ENCODE results near the gene BRI3BP. TPM values are rescaled to one million over a fixed set of nuclear protein-coding genes. Genes with fewer than 3 reads are reported as not detected.
"Not testable (repeated sequence)": the region's sequence is repeated elsewhere in the genome, so short reads cannot be mapped to it uniquely, and the experiment has no call there.

BRI3BP gene
- total RNA-seq, 2 donors from 2014 or later, result 16.5 to 30.0 TPM

- H3K27ac Mint-ChIP-seq, result no peak overlapping the region
- H3K4me1 Mint-ChIP-seq (ENCODE audit: low read depth in 2 of 2), result peaks cover 10 to 14% of the 10 kb centered on the region in 2 donors
- DNase-seq (ENCODE audit: low spot score), result no peak
- no peaks in the 10 kb centered on the region for H3K36me3 Mint-ChIP-seq
- no peak overlapping the region for H3K4me3 Mint-ChIP-seq
- ATAC-seq, result no peak
- no peaks in the 10 kb centered on the region for H3K9me3 Mint-ChIP-seq
- no peaks in the 10 kb centered on the region for H3K27me3 Mint-ChIP-seq
Measured at GRCh38 chr12:125070661-125071390, 77.4 kb downstream of the BRI3BP start.

DNA sequence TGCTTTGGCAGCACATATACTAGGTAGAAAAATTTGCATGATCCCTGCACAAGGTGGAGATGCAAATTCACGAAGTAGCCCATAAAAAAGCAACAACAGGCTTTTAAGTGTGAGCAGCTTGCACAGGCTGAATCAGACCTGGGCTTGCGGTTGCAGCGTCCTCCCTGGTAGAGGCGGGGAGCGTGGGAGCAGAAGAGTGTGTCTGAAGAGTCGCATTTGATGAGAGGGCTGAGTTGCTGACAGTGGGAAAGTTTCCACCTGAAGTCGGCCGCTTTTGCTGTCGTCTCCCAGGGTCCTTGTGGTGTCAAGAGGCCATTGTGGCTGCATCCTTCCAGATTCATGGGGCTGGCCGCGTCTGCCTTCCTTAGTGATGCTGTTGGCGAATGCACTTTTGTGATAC, 78.0 kb downstream of the BRI3BP start:
- Mint-ChIP-seq H3K4me1 (ENCODE audit: low read depth in 2 of 2) (peaks cover 7 to 10% of the 10 kb centered on the region in 2 donors), H3K27ac (no peak overlapping the region), H3K27me3 (no peaks in the 10 kb centered on the region), H3K4me3 (no peak overlapping the region), H3K36me3 (peaks cover 6% of the 10 kb centered on the region), H3K9me3 (no peaks in the 10 kb centered on the region)
- no peak for DNase-seq (ENCODE audit: low spot score)
- ATAC-seq, result no peak

- Mint-ChIP-seq H3K4me3 (no peak overlapping the region), H3K36me3 (peaks cover 9% of the 10 kb centered on the region), H3K9me3 (no peaks in the 10 kb centered on the region), H3K4me1 (ENCODE audit: low read depth in 2 of 2) (no peaks in the 10 kb centered on the region), H3K27ac (no peak overlapping the region), H3K27me3 (no peaks in the 10 kb centered on the region)
- ATAC-seq, result no peak
- DNase-seq (ENCODE audit: low spot score), result no peak
Measured at GRCh38 chr12:125072496-125072895, 79.1 kb downstream of the BRI3BP start.

DNA sequence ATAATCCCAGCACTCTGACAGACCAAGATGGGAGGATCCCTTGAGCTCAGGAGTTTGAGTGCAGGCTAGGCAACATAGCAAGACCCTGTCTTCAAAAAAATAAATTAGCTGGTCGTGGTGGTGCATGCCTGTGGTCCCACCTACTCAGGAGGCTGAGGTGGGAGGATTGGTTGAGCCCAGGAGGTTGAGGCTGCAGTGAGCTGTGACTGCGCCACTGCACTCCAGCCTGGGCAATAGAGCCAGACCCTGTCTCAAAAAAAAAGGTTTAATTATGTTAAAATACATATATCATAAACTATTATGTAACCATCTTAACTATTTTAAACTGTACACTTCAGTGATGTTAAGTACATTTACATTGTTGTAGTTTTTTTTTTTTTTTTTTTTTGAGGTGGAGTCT, 80.8 kb downstream of the BRI3BP start:
- not testable (repeated sequence) for ATAC-seq; H3K36me3 Mint-ChIP-seq; H3K27ac Mint-ChIP-seq; H3K27me3 Mint-ChIP-seq; H3K4me3 Mint-ChIP-seq; H3K4me1 Mint-ChIP-seq (ENCODE audit: low read depth in 2 of 2); H3K9me3 Mint-ChIP-seq; DNase-seq (ENCODE audit: low spot score)

GRCh38 chr12:125076103-125076502, 82.7 kb downstream of the BRI3BP start:
- peaks cover 14% of the 10 kb centered on the region for H3K36me3 Mint-ChIP-seq
- H3K27ac Mint-ChIP-seq, result no peak overlapping the region
- no peak overlapping the region for H3K4me3 Mint-ChIP-seq
- ATAC-seq (no peak), DNase-seq (ENCODE audit: low spot score) (no peak)
- no peaks in the 10 kb centered on the region for H3K9me3 Mint-ChIP-seq
- no peaks in the 10 kb centered on the region for H3K4me1 Mint-ChIP-seq (ENCODE audit: low read depth in 2 of 2)
- no peaks in the 10 kb centered on the region for H3K27me3 Mint-ChIP-seq

- DNase-seq (ENCODE audit: low spot score), result no peak
- no peaks in the 10 kb centered on the region for H3K4me1 Mint-ChIP-seq (ENCODE audit: low read depth in 2 of 2)
- no peaks in the 10 kb centered on the region for H3K9me3 Mint-ChIP-seq
- no peak overlapping the region for H3K27ac Mint-ChIP-seq
- H3K27me3 Mint-ChIP-seq, result no peaks in the 10 kb centered on the region
- no peak overlapping the region for H3K4me3 Mint-ChIP-seq
- ATAC-seq, result no peak
- H3K36me3 Mint-ChIP-seq, result peaks cover 19% of the 10 kb centered on the region
Measured at GRCh38 chr12:125079084-125079483, 85.6 kb downstream of the BRI3BP start.

DNA sequence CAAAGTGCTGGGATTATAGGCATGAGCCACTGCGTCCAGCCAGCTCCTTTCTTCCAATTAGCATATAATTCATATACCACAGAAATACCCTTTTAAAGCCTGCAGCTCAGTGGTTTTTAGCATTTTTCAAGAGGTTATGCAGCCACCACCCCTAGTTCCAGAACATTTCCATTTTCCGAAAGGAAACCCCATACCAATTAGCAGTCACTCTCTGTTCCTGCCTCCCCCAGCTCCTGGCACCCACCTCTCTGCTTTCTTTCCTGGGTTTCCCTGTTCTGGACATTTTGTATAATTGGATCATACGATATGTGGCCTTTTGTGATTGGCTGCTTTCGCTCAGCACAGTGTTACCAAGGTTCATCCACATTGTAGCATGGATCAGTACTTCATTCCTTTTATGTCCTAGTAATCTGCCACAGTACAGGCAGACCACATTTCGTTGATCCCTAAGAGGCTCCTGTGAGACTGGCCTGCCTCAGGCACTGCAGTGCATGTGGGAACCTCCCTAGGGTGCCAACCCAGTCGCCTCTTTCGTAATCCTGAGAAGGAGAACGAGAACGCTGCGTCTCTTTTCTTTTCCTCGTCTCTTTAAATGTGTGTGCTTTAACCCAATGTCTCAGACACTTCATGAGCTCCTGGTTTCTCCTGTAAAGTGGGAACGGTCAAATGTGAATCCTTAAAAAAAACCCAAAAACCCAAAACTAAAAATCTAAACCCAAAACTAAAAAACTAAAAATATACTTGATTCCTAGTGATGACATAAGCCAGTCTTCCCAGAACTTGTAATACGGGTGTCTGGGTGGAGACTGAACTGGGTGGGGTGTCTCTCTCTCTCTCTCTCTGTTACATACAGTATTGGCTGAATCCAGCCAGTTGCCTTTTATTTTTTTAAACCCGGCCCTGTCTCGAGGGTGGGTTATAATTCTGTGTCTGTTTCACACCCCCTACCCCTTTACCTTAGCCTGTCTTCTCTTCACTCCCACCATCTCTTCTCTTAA, 86.5 kb downstream of the BRI3BP start:
- Mint-ChIP-seq H3K27ac (no peak overlapping the region), H3K4me3 (no peak overlapping the region), H3K27me3 (no peaks in the 10 kb centered on the region), H3K36me3 (peaks cover 19% of the 10 kb centered on the region), H3K9me3 (no peaks in the 10 kb centered on the region), H3K4me1 (ENCODE audit: low read depth in 2 of 2) (no peaks in the 10 kb centered on the region)
- ATAC-seq (no peak), DNase-seq (ENCODE audit: low spot score) (no peak)

Other genes with a start within 250 kb of the BRI3BP start
- 10 to 100 TPM in 1 of 2 donors, 1 to 10 TPM in 1; 10.0 to 45.6 TPM for gene SCARB1, start 129.8 kb upstream of the BRI3BP start, total RNA-seq
- gene UBC, start 79.0 kb upstream of the BRI3BP start, total RNA-seq, result 1,000 to 10,000 TPM in 1 of 2 donors, 100 to 1,000 TPM in 1; 691 to 1,324 TPM
- gene DHX37, start 4.5 kb upstream of the BRI3BP start, total RNA-seq, result 10 to 100 TPM; 35.5 to 70.3 TPM
- 10 to 100 TPM; 36.7 to 54.6 TPM for gene AACS, start 71.8 kb downstream of the BRI3BP start, total RNA-seq
- gene TMEM132B, start 192.7 kb downstream of the BRI3BP start, total RNA-seq, result not detected

Measured in natural killer cell treated with Interleukin-12 subunit alpha and Interleukin-12 subunit beta and Interleukin-15 and Interleukin-18, amount 100 ng/mL, for 72 hours (primary cell).